ENCODE data around the gene FRK.
"Not testable (repeated sequence)": the region's sequence is repeated elsewhere in the genome, so short reads cannot be mapped to it uniquely, and the experiment has no call there.

The FRK gene

GRCh38 chr6:116073765-116074440, 13.2 kb upstream of the FRK start:
- DNase-seq = peak; percentile 83

GRCh38 chr6:116072368-116072767, 11.7 kb upstream of the FRK start:
- no peak for DNase-seq

GRCh38 chr6:116070616-116071389, 10.1 kb upstream of the FRK start:
- no peak for DNase-seq

- DNase-seq = no peak
These were observed 9.4 kb upstream of the FRK start for GRCh38 chr6:116070101-116070500.

- DNase-seq = no peak
These were observed 6.1 kb upstream of the FRK start for GRCh38 chr6:116066789-116067188.

GRCh38 chr6:116064666-116065065, 4.0 kb upstream of the FRK start:
- no peak for DNase-seq

- no peak for DNase-seq
These were observed 1.8 kb upstream of the FRK start for GRCh38 chr6:116062496-116062895.

- no peak for DNase-seq
These were observed 749 bp downstream of the FRK start for GRCh38 chr6:116059713-116060571.

GRCh38 chr6:116057766-116058165, 2.9 kb downstream of the FRK start:
- no peak for DNase-seq

- DNase-seq = no peak
These were observed 5.2 kb downstream of the FRK start for GRCh38 chr6:116055513-116055912.

- DNase-seq = no peak
These were observed 9.4 kb downstream of the FRK start for GRCh38 chr6:116051244-116051643.

GRCh38 chr6:116050737-116051136, 10.0 kb downstream of the FRK start:
- no peak for DNase-seq

GRCh38 chr6:116049321-116049720, 11.4 kb downstream of the FRK start:
- no peak for DNase-seq

- peak; percentile 27 for DNase-seq
These were observed 13.3 kb downstream of the FRK start for GRCh38 chr6:116047173-116047933.

GRCh38 chr6:116046737-116047136, 14.0 kb downstream of the FRK start:
- DNase-seq = no peak

GRCh38 chr6:116046272-116046671, 14.4 kb downstream of the FRK start:
- not testable (repeated sequence) for DNase-seq

GRCh38 chr6:116041934-116042333, 18.8 kb downstream of the FRK start:
- no peak for DNase-seq

- no peak for DNase-seq
These were observed 19.7 kb downstream of the FRK start for GRCh38 chr6:116040993-116041392.

GRCh38 chr6:116036885-116037284, 23.8 kb downstream of the FRK start:
- no peak for DNase-seq

GRCh38 chr6:116036075-116036773, 24.5 kb downstream of the FRK start:
- DNase-seq = no peak

GRCh38 chr6:116035616-116036015, 25.1 kb downstream of the FRK start:
- DNase-seq = no peak

GRCh38 chr6:116034327-116034726, 26.4 kb downstream of the FRK start:
- DNase-seq = peak; percentile 45

All from HCEC 1CT (cell line).